ENCODE data around the gene DOK6.

DOK6 gene

GRCh38 chr18:69367104-69367503 lies 33.6 kb upstream of the DOK6 start:
- in situ Hi-C loops (cut with HindIII; ENCODE audit: low sequenced_read_pairs), result no loop called here
- TF ChIP-seq CTCF (IDR thresholded peaks at IDR 0.05; ENCODE audit: low read depth, low read length, missing control alignments), result no peak

GRCh38 chr18:69371729-69372128 lies 29.0 kb upstream of the DOK6 start:
- DNase-seq (ENCODE audit: low read depth), result no peak
- no peak for TF ChIP-seq CTCF (IDR thresholded peaks at IDR 0.05; ENCODE audit: low read depth, low read length, missing control alignments)
- in situ Hi-C loops (cut with HindIII; ENCODE audit: low sequenced_read_pairs), result no loop called here

More at GRCh38 chr18:69367104-69367503, 33.6 kb upstream of the DOK6 start:
- DNase-seq (ENCODE audit: low read depth), result no peak
- H3K4me3 ChIP-seq (ENCODE audit: low read depth, low read length), result no peak overlapping the region

GRCh38 chr18:69380324-69380723 lies 20.4 kb upstream of the DOK6 start:
- no peak overlapping the region for H3K4me3 ChIP-seq (ENCODE audit: low read depth, low read length)
- in situ Hi-C loops (cut with HindIII; ENCODE audit: low sequenced_read_pairs), result no loop called here
- TF ChIP-seq CTCF (IDR thresholded peaks at IDR 0.05; ENCODE audit: low read depth, low read length, missing control alignments), result no peak
- DNase-seq (ENCODE audit: low read depth), result no peak

More at GRCh38 chr18:69371729-69372128, 29.0 kb upstream of the DOK6 start:
- no peak overlapping the region for H3K4me3 ChIP-seq (ENCODE audit: low read depth, low read length)

GRCh38 chr18:69383186-69383585 lies 17.5 kb upstream of the DOK6 start:
- in situ Hi-C loops (cut with HindIII; ENCODE audit: low sequenced_read_pairs), result no loop called here
- no peak for DNase-seq (ENCODE audit: low read depth)
- H3K4me3 ChIP-seq (ENCODE audit: low read depth, low read length), result no peak overlapping the region
- no peak for TF ChIP-seq CTCF (IDR thresholded peaks at IDR 0.05; ENCODE audit: low read depth, low read length, missing control alignments)

GRCh38 chr18:69387186-69387585 lies 13.5 kb upstream of the DOK6 start:
- in situ Hi-C loops (cut with HindIII; ENCODE audit: low sequenced_read_pairs), result no loop called here
- TF ChIP-seq CTCF (IDR thresholded peaks at IDR 0.05; ENCODE audit: low read depth, low read length, missing control alignments), result no peak

GRCh38 chr18:69388222-69388621 lies 12.5 kb upstream of the DOK6 start:
- H3K4me3 ChIP-seq (ENCODE audit: low read depth, low read length), result no peak overlapping the region
- TF ChIP-seq CTCF (IDR thresholded peaks at IDR 0.05; ENCODE audit: low read depth, low read length, missing control alignments), result no peak
- DNase-seq (ENCODE audit: low read depth), result no peak
- in situ Hi-C loops (cut with HindIII; ENCODE audit: low sequenced_read_pairs), result no loop called here

More at GRCh38 chr18:69387186-69387585, 13.5 kb upstream of the DOK6 start:
- no peak for DNase-seq (ENCODE audit: low read depth)
- H3K4me3 ChIP-seq (ENCODE audit: low read depth, low read length), result no peak overlapping the region

- no peak for DNase-seq (ENCODE audit: low read depth)
- no peak overlapping the region for H3K4me3 ChIP-seq (ENCODE audit: low read depth, low read length)
- no peak for TF ChIP-seq CTCF (IDR thresholded peaks at IDR 0.05; ENCODE audit: low read depth, low read length, missing control alignments)
- in situ Hi-C loops (cut with HindIII; ENCODE audit: low sequenced_read_pairs), result no loop called here
Observed at GRCh38 chr18:69397096-69397495, 3.6 kb upstream of the DOK6 start.
